Measurements from ENCODE around the gene STAG1. TPM values are rescaled to one million over a fixed set of nuclear protein-coding genes. Genes with fewer than 3 reads are reported as not detected.

The STAG1 gene
- total RNA-seq, 2 donors from 2014 or later = 26.8 to 29.8 TPM

DNA sequence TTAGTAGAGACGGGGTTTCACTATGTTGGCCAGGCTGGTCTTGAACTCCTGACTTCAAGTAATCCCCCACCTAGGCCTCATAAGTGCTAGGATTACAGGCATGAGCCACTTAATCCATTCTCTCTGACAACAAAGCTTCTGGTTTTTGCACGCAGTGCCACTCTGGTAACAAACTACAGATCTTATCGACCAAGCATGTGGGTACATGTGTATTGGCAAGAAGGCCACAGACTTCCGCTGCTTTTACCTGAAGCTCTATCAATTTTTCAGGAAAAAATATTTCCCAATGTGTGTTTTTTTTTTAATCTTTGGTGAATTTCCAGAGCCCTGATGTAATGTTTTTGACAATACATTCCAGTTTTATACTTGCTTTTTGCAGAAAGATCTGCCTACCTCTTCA, 319.5 kb downstream of the STAG1 start:
- no peak for DNase-seq
- no peak overlapping the region for H3K4me3 Mint-ChIP-seq
- H3K27ac Mint-ChIP-seq = no peak overlapping the region
- no peak overlapping the region for H3K27ac ChIP-seq (ENCODE audit: low read depth, low read length)
- no peaks in the 10 kb centered on the region for H3K9me3 Mint-ChIP-seq
- H3K27me3 ChIP-seq (ENCODE audit: control insufficient read depth, insufficient read depth, low read length, poor library complexity, severe bottlenecking) = no peaks in the 10 kb centered on the region
- TF ChIP-seq, protein P1, sequence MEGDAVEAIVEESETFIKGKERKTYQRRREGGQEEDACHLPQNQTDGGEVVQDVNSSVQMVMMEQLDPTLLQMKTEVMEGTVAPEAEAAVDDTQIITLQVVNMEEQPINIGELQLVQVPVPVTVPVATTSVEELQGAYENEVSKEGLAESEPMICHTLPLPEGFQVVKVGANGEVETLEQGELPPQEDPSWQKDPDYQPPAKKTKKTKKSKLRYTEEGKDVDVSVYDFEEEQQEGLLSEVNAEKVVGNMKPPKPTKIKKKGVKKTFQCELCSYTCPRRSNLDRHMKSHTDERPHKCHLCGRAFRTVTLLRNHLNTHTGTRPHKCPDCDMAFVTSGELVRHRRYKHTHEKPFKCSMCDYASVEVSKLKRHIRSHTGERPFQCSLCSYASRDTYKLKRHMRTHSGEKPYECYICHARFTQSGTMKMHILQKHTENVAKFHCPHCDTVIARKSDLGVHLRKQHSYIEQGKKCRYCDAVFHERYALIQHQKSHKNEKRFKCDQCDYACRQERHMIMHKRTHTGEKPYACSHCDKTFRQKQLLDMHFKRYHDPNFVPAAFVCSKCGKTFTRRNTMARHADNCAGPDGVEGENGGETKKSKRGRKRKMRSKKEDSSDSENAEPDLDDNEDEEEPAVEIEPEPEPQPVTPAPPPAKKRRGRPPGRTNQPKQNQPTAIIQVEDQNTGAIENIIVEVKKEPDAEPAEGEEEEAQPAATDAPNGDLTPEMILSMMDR (conservative IDR thresholded peaks at IDR 0.05) = no peak
- H3K4me1 ChIP-seq (ENCODE audit: control insufficient read depth, insufficient read depth, low read length) = no peaks in the 10 kb centered on the region
- 95 to 97% methylated on average over 2 to 4 of the region's 4 CpGs for WGBS, 2 experiments (ENCODE audit: insufficient coverage in 1 of 2, insufficient read length in 1 of 2)
- H3K27me3 Mint-ChIP-seq (ENCODE audit: insufficient read depth) = no peaks in the 10 kb centered on the region
- H3K9ac ChIP-seq (ENCODE audit: extremely low read depth, low read length, poor library complexity, severe bottlenecking) = no peak overlapping the region
- H3K36me3 Mint-ChIP-seq (ENCODE audit: low read depth) = peaks cover 15% of the 10 kb centered on the region
- peaks cover 1% of the 10 kb centered on the region for H3K4me1 Mint-ChIP-seq
- H3K9me3 ChIP-seq (ENCODE audit: control insufficient read depth, low read length) = no peaks in the 10 kb centered on the region
- H3K4me3 ChIP-seq (ENCODE audit: low read length) = no peak overlapping the region
- H3K36me3 ChIP-seq (ENCODE audit: control insufficient read depth, insufficient read depth, low read length) = peaks cover 9% of the 10 kb centered on the region

DNA sequence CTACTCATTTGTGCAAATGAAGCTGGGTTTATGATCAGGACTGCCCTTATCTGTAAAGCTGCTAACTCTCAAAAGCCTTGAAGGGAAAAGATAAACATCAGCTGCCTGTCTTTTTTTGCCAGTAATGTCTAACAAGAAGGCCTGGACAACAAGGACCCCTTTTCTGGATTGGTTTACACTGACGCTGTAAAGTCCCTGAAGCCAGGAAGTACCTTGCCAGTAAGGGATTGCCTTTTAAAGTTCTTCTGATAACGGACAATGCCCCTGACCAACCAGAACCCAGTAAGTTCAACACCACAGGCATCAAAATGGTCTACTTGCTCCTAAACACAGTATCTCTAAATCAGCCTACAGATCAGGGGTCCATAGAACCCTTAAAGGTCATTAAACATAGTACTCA, 324.0 kb downstream of the STAG1 start:
- no peak overlapping the region for H3K27ac Mint-ChIP-seq
- H3K36me3 Mint-ChIP-seq (ENCODE audit: low read depth) = peaks cover 20% of the 10 kb centered on the region
- WGBS, 2 experiments (ENCODE audit: insufficient coverage in 1 of 2, insufficient read length in 1 of 2) = 91% methylated on average over 2 of the region's 2 CpGs; no CpG with 5 or more reads in 1 of the 2 experiments
- DNase-seq = peak; percentile 52
- H3K4me3 ChIP-seq (ENCODE audit: low read length) = no peak overlapping the region
- H3K9me3 ChIP-seq (ENCODE audit: control insufficient read depth, low read length) = no peaks in the 10 kb centered on the region
- no peak overlapping the region for H3K4me3 Mint-ChIP-seq
- no peaks in the 10 kb centered on the region for H3K9me3 Mint-ChIP-seq
- no peaks in the 10 kb centered on the region for H3K4me1 ChIP-seq (ENCODE audit: control insufficient read depth, insufficient read depth, low read length)
- peaks cover 1% of the 10 kb centered on the region for H3K4me1 Mint-ChIP-seq
- H3K27me3 ChIP-seq (ENCODE audit: control insufficient read depth, insufficient read depth, low read length, poor library complexity, severe bottlenecking) = no peaks in the 10 kb centered on the region
- no peak overlapping the region for H3K27ac ChIP-seq (ENCODE audit: low read depth, low read length)
- H3K9ac ChIP-seq (ENCODE audit: extremely low read depth, low read length, poor library complexity, severe bottlenecking) = no peak overlapping the region
- no peaks in the 10 kb centered on the region for H3K27me3 Mint-ChIP-seq (ENCODE audit: insufficient read depth)
- TF ChIP-seq, protein P1 (conservative IDR thresholded peaks at IDR 0.05) = no peak
- peaks cover 9% of the 10 kb centered on the region for H3K36me3 ChIP-seq (ENCODE audit: control insufficient read depth, insufficient read depth, low read length)

DNA sequence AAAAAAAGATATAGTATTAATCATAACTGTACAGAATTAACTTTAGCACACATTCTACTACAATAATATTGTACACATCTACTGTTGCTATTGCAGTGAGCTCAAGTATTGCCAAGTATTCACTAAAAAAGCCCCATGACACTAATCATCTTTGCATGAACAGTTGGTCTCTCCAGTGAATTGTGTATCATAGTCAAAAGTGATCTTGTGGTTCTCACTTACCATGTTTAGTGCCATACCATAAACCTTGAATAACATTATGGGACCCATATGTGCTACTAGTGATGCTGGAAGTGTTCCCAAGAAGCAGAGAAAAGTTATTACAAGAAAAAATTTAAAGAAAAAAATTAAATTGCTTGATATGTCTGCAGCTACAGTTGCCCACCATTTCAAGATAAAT, 324.9 kb downstream of the STAG1 start:
- no peaks in the 10 kb centered on the region for H3K9me3 Mint-ChIP-seq
- no peak overlapping the region for H3K4me3 Mint-ChIP-seq
- H3K4me3 ChIP-seq (ENCODE audit: low read length) = no peak overlapping the region

More for the DNA sequence above, 324.9 kb downstream of the STAG1 start:
- Histone ChIP-seq H3K9me3 (ENCODE audit: control insufficient read depth, low read length) (no peaks in the 10 kb centered on the region), H3K27me3 (ENCODE audit: control insufficient read depth, insufficient read depth, low read length, poor library complexity, severe bottlenecking) (no peaks in the 10 kb centered on the region), H3K4me1 (ENCODE audit: control insufficient read depth, insufficient read depth, low read length) (no peaks in the 10 kb centered on the region), H3K27ac (ENCODE audit: low read depth, low read length) (no peak overlapping the region), H3K9ac (ENCODE audit: extremely low read depth, low read length, poor library complexity, severe bottlenecking) (no peak overlapping the region), H3K36me3 (ENCODE audit: control insufficient read depth, insufficient read depth, low read length) (peaks cover 9% of the 10 kb centered on the region)
- no peaks in the 10 kb centered on the region for H3K27me3 Mint-ChIP-seq (ENCODE audit: insufficient read depth)
- H3K36me3 Mint-ChIP-seq (ENCODE audit: low read depth) = peaks cover 16% of the 10 kb centered on the region
- TF ChIP-seq, protein P1 (conservative IDR thresholded peaks at IDR 0.05) = no peak
- no peak for DNase-seq
- H3K4me1 Mint-ChIP-seq = peaks cover 1% of the 10 kb centered on the region
- no peak overlapping the region for H3K27ac Mint-ChIP-seq

Measured in endodermal cell (in vitro differentiated cells).